Neural cell (in vitro differentiated cells): ENCODE results near the gene TENT4A. TPM values are rescaled to one million over a fixed set of nuclear protein-coding genes. Genes with fewer than 3 reads are reported as not detected.

ENCODE experiments used
- H2AFZ ChIP-seq: fragments of 200-600, 300-800 bp; sonication (generic), shearing (Covaris generic); 2 replicates; pipeline ENCODE4 v1.6.0; 2014; ENCODE audit warnings: low read depth, mild to moderate bottlenecking, antibody characterized with exemption, low read length, moderate library complexity
- H3F3A ChIP-seq: fragments of 200-600 bp; shearing (Covaris generic); 2 replicates; pipeline ENCODE4 v1.6.1; 2016; ENCODE audit warnings: mild to moderate bottlenecking, moderate library complexity, mixed read lengths, antibody characterized with exemption, low read length; ENCODE audit not compliant: insufficient read depth, poor library complexity, severe bottlenecking
- H3K27ac ChIP-seq: fragments of 200-600, 300-800 bp; sonication (generic), shearing (Covaris generic); 2 replicates; pipeline ENCODE4 v1.5.1; 2014; ENCODE audit warnings: mild to moderate bottlenecking, low read length, moderate library complexity
- H3K27me3 ChIP-seq: fragments of 300-800, 200-600 bp; sonication (generic), shearing (Covaris generic); 2 replicates; pipeline ENCODE4 v1.6.0; 2014; ENCODE audit warnings: mild to moderate bottlenecking, low read depth, low read length, moderate library complexity; ENCODE audit not compliant: insufficient read depth
- H3K36me3 ChIP-seq: fragments of 300-800, 200-600 bp; sonication (generic), shearing (Covaris generic); 2 replicates; pipeline ENCODE4 v1.5.1; 2014; ENCODE audit warnings: mild to moderate bottlenecking, antibody characterized with exemption, low read length, moderate library complexity; ENCODE audit not compliant: insufficient read depth
- H3K4me2 ChIP-seq: fragments of 300-800, 200-600 bp; sonication (generic), shearing (Covaris generic); 2 replicates; pipeline ENCODE4 v1.6.0; 2014; ENCODE audit warnings: mild to moderate bottlenecking, low read length
- H3K4me3 ChIP-seq: fragments of 300-800, 200-600 bp; sonication (generic), shearing (Covaris generic); 2 replicates; pipeline ENCODE4 v1.5.1; 2014; ENCODE audit warnings: mild to moderate bottlenecking, low read length, moderate library complexity
- H3K79me2 ChIP-seq: fragments of 200-600 bp; shearing (Covaris generic); replicated peaks from 2 replicates; pipeline ENCODE4 v1.6.0; 2014; ENCODE audit warnings: mild to moderate bottlenecking, low read length, moderate library complexity; ENCODE audit not compliant: insufficient read depth
- H3K9ac ChIP-seq: fragments of 300-800, 200-600 bp; sonication (generic), shearing (Covaris generic); 2 replicates; pipeline ENCODE4 v1.6.1; 2016; ENCODE audit warnings: mild to moderate bottlenecking, low read length, mixed read lengths
- H3K9me2 ChIP-seq: fragments of 200-600 bp; shearing (Covaris generic); 2 replicates; pipeline ENCODE4 v1.6.1; 2016; ENCODE audit warnings: mild to moderate bottlenecking, low read length, mixed read lengths; ENCODE audit not compliant: insufficient read depth
- H3K9me3 ChIP-seq: fragments of 200-600, 300-800 bp; sonication (generic), shearing (Covaris generic); 2 replicates; pipeline ENCODE4 v1.6.1; 2016; ENCODE audit warnings: mild to moderate bottlenecking, mixed run types, low read length, moderate library complexity, mixed read lengths
- H4K20me1 ChIP-seq: fragments of 200-600 bp; shearing (Covaris generic); 2 replicates; pipeline ENCODE4 v1.6.1; 2016; ENCODE audit warnings: mild to moderate bottlenecking, mixed run types; ENCODE audit not compliant: insufficient read depth
- CTCF ChIP-seq: fragments of 450-650 bp; IDR thresholded peaks from 2 replicates; pipeline ENCODE4 v1.5.1; 2014; ENCODE audit warnings: antibody characterized with exemption, mild to moderate bottlenecking, moderate library complexity; ENCODE audit not compliant: poor library complexity, severe bottlenecking
- EP300 ChIP-seq: fragments of 450-650 bp; conservative IDR thresholded peaks from 2 replicates; pipeline ENCODE4 v1.6.1; 2014; ENCODE audit warnings: antibody characterized with exemption, mild to moderate bottlenecking, moderate library complexity; ENCODE audit not compliant: poor library complexity, severe bottlenecking
- EZH2 ChIP-seq: fragments of 200-600, 300-800 bp; shearing (Covaris generic), sonication (generic); IDR thresholded peaks from 2 replicates; pipeline ENCODE4 v1.6.1; 2014; ENCODE audit warnings: antibody characterized with exemption, low read length, borderline replicate concordance, mild to moderate bottlenecking; ENCODE audit not compliant: insufficient read depth, poor library complexity, severe bottlenecking
- MXI1 ChIP-seq: fragments of 450-650 bp; conservative IDR thresholded peaks from 2 replicates; pipeline ENCODE4 v1.6.1; 2014; ENCODE audit warnings: antibody characterized with exemption, mild to moderate bottlenecking; ENCODE audit not compliant: poor library complexity, severe bottlenecking
- POLR2AphosphoS5 ChIP-seq: IDR thresholded peaks from 2 replicates; pipeline ENCODE4 v1.6.1; 2012
- RAD21 ChIP-seq: fragments of 450-650 bp; conservative IDR thresholded peaks from 2 replicates; pipeline ENCODE4 v1.6.1; 2014; ENCODE audit warnings: antibody characterized with exemption, mild to moderate bottlenecking, moderate library complexity
- REST ChIP-seq: IDR thresholded peaks from 2 replicates; pipeline ENCODE4 v1.6.1; 2012; ENCODE audit warnings: borderline replicate concordance
- SMC3 ChIP-seq: fragments of 450-650 bp; conservative IDR thresholded peaks from 2 replicates; pipeline ENCODE4 v1.6.1; 2014; ENCODE audit warnings: antibody characterized with exemption, mild to moderate bottlenecking, moderate library complexity; ENCODE audit not compliant: poor library complexity
- TAF1 ChIP-seq: IDR thresholded peaks from 2 replicates; pipeline ENCODE4 v1.6.1; 2012; ENCODE audit warnings: low read depth
- polyA plus RNA-seq: library from polyadenylated mRNA; depleted of rRNA; stranded (reverse); fragments of >200 nt; gene quantifications from 2 replicates; pipeline ENCODE4 v1.2.3, GENCODE V29; 2014

TENT4A gene
- polyA plus RNA-seq, 1 donor from 2014 or later, result 12.1 TPM

GRCh38 chr5:6732634-6733410 is 19.6 kb downstream of the TENT4A start:
- Histone ChIP-seq H3K9ac (no peak overlapping the region), H3K4me2 (no peak overlapping the region), H3K27me3 (no peaks in the 10 kb centered on the region), H3K27ac (no peak overlapping the region), H3K79me2 (peaks cover 59% of the 10 kb centered on the region), H3F3A (no peaks in the 10 kb centered on the region), H4K20me1 (peaks cover 14% of the 10 kb centered on the region), H3K4me3 (no peak overlapping the region), H2AFZ (no peak overlapping the region), H3K9me3 (no peaks in the 10 kb centered on the region), H3K9me2 (no peaks in the 10 kb centered on the region), H3K36me3 (no peaks in the 10 kb centered on the region)
- TF ChIP-seq SMC3 (no peak), RAD21 (no peak), REST (no peak), EZH2 (no peak), POLR2AphosphoS5 (no peak), TAF1 (no peak), CTCF (no peak), EP300 (no peak), MXI1 (no peak)

GRCh38 chr5:6733411-6734242 is 20.4 kb downstream of the TENT4A start:
- H3K9ac ChIP-seq, result no peak overlapping the region
- H3K27ac ChIP-seq, result no peak overlapping the region
- TF ChIP-seq EP300, result no peak
- no peak for TF ChIP-seq POLR2AphosphoS5
- TF ChIP-seq EZH2, result no peak
- TF ChIP-seq RAD21, result no peak
- TF ChIP-seq SMC3, result no peak
- no peak for TF ChIP-seq MXI1
- no peak for TF ChIP-seq TAF1
- TF ChIP-seq CTCF, result no peak
- no peak for TF ChIP-seq REST

More at GRCh38 chr5:6733411-6734242, 20.4 kb downstream of the TENT4A start:
- no peak overlapping the region for H3K4me2 ChIP-seq
- H3K27me3 ChIP-seq, result no peaks in the 10 kb centered on the region
- H3K9me2 ChIP-seq, result no peaks in the 10 kb centered on the region
- H3K9me3 ChIP-seq, result no peaks in the 10 kb centered on the region
- peaks cover 7% of the 10 kb centered on the region for H4K20me1 ChIP-seq
- H3K4me3 ChIP-seq, result no peak overlapping the region
- no peaks in the 10 kb centered on the region for H3K36me3 ChIP-seq
- peaks cover 51% of the 10 kb centered on the region for H3K79me2 ChIP-seq
- no peaks in the 10 kb centered on the region for H3F3A ChIP-seq
- H2AFZ ChIP-seq, result no peak overlapping the region
